ENCODE results near the gene BPTF.

The BPTF gene

DNA sequence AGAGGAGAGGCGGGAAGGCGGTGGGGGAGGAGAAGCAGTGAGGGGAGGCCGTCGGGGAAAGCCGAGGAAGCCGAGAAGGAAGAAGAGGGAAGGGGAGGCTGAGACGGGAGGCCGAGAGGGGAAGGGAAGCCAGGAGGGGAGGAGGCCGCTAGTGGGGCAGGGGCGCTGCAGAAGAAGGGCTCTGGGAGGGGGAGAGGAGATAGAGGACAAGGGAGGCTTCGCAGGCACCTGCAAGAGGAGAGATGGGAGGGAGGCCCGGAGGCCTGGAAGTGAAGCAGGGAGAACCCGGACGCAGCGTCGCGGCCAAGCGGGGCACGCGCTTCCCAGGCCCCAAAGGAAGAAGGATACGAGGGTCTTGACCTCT lies 168.7 kb downstream of the BPTF start (continued):
- TF ChIP-seq ZNF544 (tag by site-specific recombination; IDR thresholded peaks at IDR 0.05) (no peak), ZNF501 (tag by site-specific recombination; IDR thresholded peaks at IDR 0.05) (peak; percentile 98), ZNF677 (tag by site-specific recombination; IDR thresholded peaks at IDR 0.05) (no peak), ZNF274 (IDR thresholded peaks at IDR 0.05; ENCODE audit: low read length) (no peak), ZNF274 (tag by site-specific recombination; IDR thresholded peaks at IDR 0.05; ENCODE audit: borderline replicate concordance) (no peak), ZBTB48 (tag by site-specific recombination; IDR thresholded peaks at IDR 0.05) (peak; percentile 89), ZNF202 (tag by site-specific recombination; IDR thresholded peaks at IDR 0.05; ENCODE audit: borderline replicate concordance) (peak; percentile 96), ZBTB10 (tag by site-specific recombination; IDR thresholded peaks at IDR 0.05) (peak; percentile 84; the same call in 1 of the 2 replicates), ZNF768 (tag by site-specific recombination; IDR thresholded peaks at IDR 0.05) (no peak; the same call in 1 of the 2 replicates), GLI2 (tag by site-specific recombination; IDR thresholded peaks at IDR 0.05; ENCODE audit: borderline replicate concordance, low read depth) (no peak), ZNF16 (tag by site-specific recombination; IDR thresholded peaks at IDR 0.05; ENCODE audit: low read depth) (no peak), ZNF324 (tag by site-specific recombination; IDR thresholded peaks at IDR 0.05) (peak; percentile 93; the same call in 1 of the 2 replicates), ZIC2 (tag by site-specific recombination; IDR thresholded peaks at IDR 0.05) (peak; percentile 79), ELK4 (IDR thresholded peaks at IDR 0.05; ENCODE audit: borderline replicate concordance, low read depth, low read length) (no peak), TSHZ1 (tag by site-specific recombination; IDR thresholded peaks at IDR 0.05; ENCODE audit: borderline replicate concordance) (peak; percentile 30; the same call in 1 of the 2 replicates), YY2 (tag by site-specific recombination; IDR thresholded peaks at IDR 0.05) (no peak), ZNF548 (tag by site-specific recombination; IDR thresholded peaks at IDR 0.05) (no peak), ZNF521 (tag by site-specific recombination; IDR thresholded peaks at IDR 0.05) (no peak), WT1 (tag by site-specific recombination; IDR thresholded peaks at IDR 0.05) (peak; percentile 92), ZNF571 (tag by site-specific recombination; IDR thresholded peaks at IDR 0.05) (no peak), ZNF777 (tag by site-specific recombination; IDR thresholded peaks at IDR 0.05; ENCODE audit: borderline replicate concordance) (peak; percentile 99), PRDM6 (tag by site-specific recombination; IDR thresholded peaks at IDR 0.05) (no peak), ZNF701 (tag by site-specific recombination; IDR thresholded peaks at IDR 0.05) (0 out of 2 replicates have a peak, but pooled peaks have one; percentile 68), ZNF302 (tag by site-specific recombination; IDR thresholded peaks at IDR 0.05; ENCODE audit: low read depth) (no peak), ATF2 (tag by site-specific recombination; IDR thresholded peaks at IDR 0.05; ENCODE audit: low read depth) (no peak), ZEB2 (tag by site-specific recombination; IDR thresholded peaks at IDR 0.05) (peak; percentile 87)
- TF ChIP-seq, protein P1, sequence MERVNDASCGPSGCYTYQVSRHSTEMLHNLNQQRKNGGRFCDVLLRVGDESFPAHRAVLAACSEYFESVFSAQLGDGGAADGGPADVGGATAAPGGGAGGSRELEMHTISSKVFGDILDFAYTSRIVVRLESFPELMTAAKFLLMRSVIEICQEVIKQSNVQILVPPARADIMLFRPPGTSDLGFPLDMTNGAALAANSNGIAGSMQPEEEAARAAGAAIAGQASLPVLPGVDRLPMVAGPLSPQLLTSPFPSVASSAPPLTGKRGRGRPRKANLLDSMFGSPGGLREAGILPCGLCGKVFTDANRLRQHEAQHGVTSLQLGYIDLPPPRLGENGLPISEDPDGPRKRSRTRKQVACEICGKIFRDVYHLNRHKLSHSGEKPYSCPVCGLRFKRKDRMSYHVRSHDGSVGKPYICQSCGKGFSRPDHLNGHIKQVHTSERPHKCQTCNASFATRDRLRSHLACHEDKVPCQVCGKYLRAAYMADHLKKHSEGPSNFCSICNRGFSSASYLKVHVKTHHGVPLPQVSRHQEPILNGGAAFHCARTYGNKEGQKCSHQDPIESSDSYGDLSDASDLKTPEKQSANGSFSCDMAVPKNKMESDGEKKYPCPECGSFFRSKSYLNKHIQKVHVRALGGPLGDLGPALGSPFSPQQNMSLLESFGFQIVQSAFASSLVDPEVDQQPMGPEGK (tag by site-specific recombination; IDR thresholded peaks at IDR 0.05), result peak; percentile 96
- TF ChIP-seq, protein P2, sequence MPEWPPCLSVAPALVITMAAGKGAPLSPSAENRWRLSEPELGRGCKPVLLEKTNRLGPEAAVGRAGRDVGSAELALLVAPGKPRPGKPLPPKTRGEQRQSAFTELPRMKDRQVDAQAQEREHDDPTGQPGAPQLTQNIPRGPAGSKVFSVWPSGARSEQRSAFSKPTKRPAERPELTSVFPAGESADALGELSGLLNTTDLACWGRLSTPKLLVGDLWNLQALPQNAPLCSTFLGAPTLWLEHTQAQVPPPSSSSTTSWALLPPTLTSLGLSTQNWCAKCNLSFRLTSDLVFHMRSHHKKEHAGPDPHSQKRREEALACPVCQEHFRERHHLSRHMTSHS (tag by site-specific recombination; IDR thresholded peaks at IDR 0.05), result no peak
